ENCODE results near the gene SIDT1. TPM values are rescaled to one million over a fixed set of nuclear protein-coding genes. Genes with fewer than 3 reads are reported as not detected.

The SIDT1 gene
- total RNA-seq, 4 donors from 2014 or later, result 62.5 to 116 (median 91.6) TPM

- TF ChIP-seq POLR2A (IDR thresholded peaks at IDR 0.05), result no peak
- TF ChIP-seq CTCF (IDR thresholded peaks at IDR 0.05), result no peak
- no peaks in the 10 kb centered on the region for H3K4me1 ChIP-seq
- H3K9me3 ChIP-seq, result no peaks in the 10 kb centered on the region
- DNase-seq, result no peak
- H3K27me3 ChIP-seq, result no peaks in the 10 kb centered on the region
- H3K27ac ChIP-seq, result no peak overlapping the region
- H3K4me3 ChIP-seq, result no peak overlapping the region
- H3K36me3 ChIP-seq, result peaks cover 0 to 4% (median 0%) of the 10 kb centered on the region in 3 donors
Measured at GRCh38 chr3:113590983-113591382, 58.6 kb downstream of the SIDT1 start.

- Histone ChIP-seq H3K4me3 (no peak overlapping the region), H3K4me1 (no peaks in the 10 kb centered on the region), H3K27me3 (no peaks in the 10 kb centered on the region), H3K9me3 (no peaks in the 10 kb centered on the region), H3K36me3 (no peaks in the 10 kb centered on the region), H3K27ac (no peak overlapping the region)
- no peak for DNase-seq
- no peak for TF ChIP-seq CTCF (IDR thresholded peaks at IDR 0.05)
- TF ChIP-seq POLR2A (IDR thresholded peaks at IDR 0.05), result no peak
Measured at GRCh38 chr3:113594066-113594465, 61.7 kb downstream of the SIDT1 start.

GRCh38 chr3:113597596-113598354 is 65.4 kb downstream of the SIDT1 start:
- no peaks in the 10 kb centered on the region for H3K4me1 ChIP-seq
- no peaks in the 10 kb centered on the region for H3K9me3 ChIP-seq
- no peak overlapping the region for H3K27ac ChIP-seq
- no peak for TF ChIP-seq CTCF (IDR thresholded peaks at IDR 0.05)
- no peak overlapping the region for H3K4me3 ChIP-seq
- no peak for DNase-seq
- H3K27me3 ChIP-seq, result no peaks in the 10 kb centered on the region
- H3K36me3 ChIP-seq, result peaks cover 0 to 1% (median 0%) of the 10 kb centered on the region in 3 donors

- no peaks in the 10 kb centered on the region for H3K27me3 ChIP-seq
- no peaks in the 10 kb centered on the region for H3K9me3 ChIP-seq
- H3K27ac ChIP-seq, result no peak overlapping the region
- H3K4me3 ChIP-seq, result no peak overlapping the region
- no peak for TF ChIP-seq POLR2A (IDR thresholded peaks at IDR 0.05)
- no peak for TF ChIP-seq CTCF (IDR thresholded peaks at IDR 0.05)
- peaks cover 0 to 11% (median 0%) of the 10 kb centered on the region in 3 donors for H3K36me3 ChIP-seq
- DNase-seq, result no peak
- H3K4me1 ChIP-seq, result no peaks in the 10 kb centered on the region
Measured at GRCh38 chr3:113600418-113601182, 68.2 kb downstream of the SIDT1 start.

- Histone ChIP-seq H3K4me3 (no peak overlapping the region), H3K27ac (no peak overlapping the region), H3K4me1 (peaks cover 0 to under 1% (median 0%) of the 10 kb centered on the region in 4 donors), H3K27me3 (no peaks in the 10 kb centered on the region), H3K36me3 (peaks cover 0 to 16% (median 0%) of the 10 kb centered on the region in 3 donors), H3K9me3 (no peaks in the 10 kb centered on the region)
- DNase-seq, result no peak
- TF ChIP-seq POLR2A (IDR thresholded peaks at IDR 0.05) (no peak), CTCF (IDR thresholded peaks at IDR 0.05) (no peak)
Measured at GRCh38 chr3:113601240-113601639, 68.9 kb downstream of the SIDT1 start.
